Measurements from ENCODE around the gene ADD1. TPM values are rescaled to one million over a fixed set of nuclear protein-coding genes. Genes with fewer than 3 reads are reported as not detected.

ADD1 gene
- total RNA-seq, 1 donor from 2014 or later: 276 TPM

DNA sequence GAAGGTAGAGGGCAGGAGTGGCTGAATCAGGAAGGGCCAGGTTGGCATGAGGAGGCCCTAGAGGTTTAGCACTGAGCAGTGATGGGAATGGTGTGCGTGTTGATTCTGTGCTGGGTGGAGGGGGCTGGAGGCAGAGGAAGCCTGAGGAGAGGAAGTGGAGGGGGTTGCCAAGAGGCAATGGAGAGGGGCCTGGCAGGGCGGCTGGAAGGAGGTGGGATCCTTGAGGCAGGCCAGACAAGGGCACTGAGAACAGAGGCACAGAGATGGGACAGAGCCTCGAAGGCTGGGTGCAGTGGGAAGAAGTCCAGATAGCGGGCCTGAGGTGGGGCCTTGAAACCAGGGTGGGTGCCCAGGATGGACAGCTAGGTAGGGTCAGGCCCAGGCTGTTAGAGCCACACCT lies 26.5 kb upstream of the ADD1 start:
- H3K9me3 Mint-ChIP-seq (ENCODE audit: unreplicated experiment): peaks cover 12% of the 10 kb centered on the region
- H3K4me3 Mint-ChIP-seq (ENCODE audit: unreplicated experiment): peak overlapping the region; percentile 72
- TF ChIP-seq, protein P1, sequence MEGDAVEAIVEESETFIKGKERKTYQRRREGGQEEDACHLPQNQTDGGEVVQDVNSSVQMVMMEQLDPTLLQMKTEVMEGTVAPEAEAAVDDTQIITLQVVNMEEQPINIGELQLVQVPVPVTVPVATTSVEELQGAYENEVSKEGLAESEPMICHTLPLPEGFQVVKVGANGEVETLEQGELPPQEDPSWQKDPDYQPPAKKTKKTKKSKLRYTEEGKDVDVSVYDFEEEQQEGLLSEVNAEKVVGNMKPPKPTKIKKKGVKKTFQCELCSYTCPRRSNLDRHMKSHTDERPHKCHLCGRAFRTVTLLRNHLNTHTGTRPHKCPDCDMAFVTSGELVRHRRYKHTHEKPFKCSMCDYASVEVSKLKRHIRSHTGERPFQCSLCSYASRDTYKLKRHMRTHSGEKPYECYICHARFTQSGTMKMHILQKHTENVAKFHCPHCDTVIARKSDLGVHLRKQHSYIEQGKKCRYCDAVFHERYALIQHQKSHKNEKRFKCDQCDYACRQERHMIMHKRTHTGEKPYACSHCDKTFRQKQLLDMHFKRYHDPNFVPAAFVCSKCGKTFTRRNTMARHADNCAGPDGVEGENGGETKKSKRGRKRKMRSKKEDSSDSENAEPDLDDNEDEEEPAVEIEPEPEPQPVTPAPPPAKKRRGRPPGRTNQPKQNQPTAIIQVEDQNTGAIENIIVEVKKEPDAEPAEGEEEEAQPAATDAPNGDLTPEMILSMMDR (IDR thresholded peaks at IDR 0.05; ENCODE audit: partially characterized antibody, unreplicated experiment): no peak
- peak overlapping the region; percentile 84 for H3K27ac Mint-ChIP-seq (ENCODE audit: unreplicated experiment)
- no peak for DNase-seq
- H3K36me3 Mint-ChIP-seq (ENCODE audit: unreplicated experiment): peaks cover 7% of the 10 kb centered on the region
- H3K27me3 Mint-ChIP-seq (ENCODE audit: unreplicated experiment): peaks cover 13% of the 10 kb centered on the region
- no peaks in the 10 kb centered on the region for H3K4me1 Mint-ChIP-seq (ENCODE audit: low read depth, unreplicated experiment)

DNA sequence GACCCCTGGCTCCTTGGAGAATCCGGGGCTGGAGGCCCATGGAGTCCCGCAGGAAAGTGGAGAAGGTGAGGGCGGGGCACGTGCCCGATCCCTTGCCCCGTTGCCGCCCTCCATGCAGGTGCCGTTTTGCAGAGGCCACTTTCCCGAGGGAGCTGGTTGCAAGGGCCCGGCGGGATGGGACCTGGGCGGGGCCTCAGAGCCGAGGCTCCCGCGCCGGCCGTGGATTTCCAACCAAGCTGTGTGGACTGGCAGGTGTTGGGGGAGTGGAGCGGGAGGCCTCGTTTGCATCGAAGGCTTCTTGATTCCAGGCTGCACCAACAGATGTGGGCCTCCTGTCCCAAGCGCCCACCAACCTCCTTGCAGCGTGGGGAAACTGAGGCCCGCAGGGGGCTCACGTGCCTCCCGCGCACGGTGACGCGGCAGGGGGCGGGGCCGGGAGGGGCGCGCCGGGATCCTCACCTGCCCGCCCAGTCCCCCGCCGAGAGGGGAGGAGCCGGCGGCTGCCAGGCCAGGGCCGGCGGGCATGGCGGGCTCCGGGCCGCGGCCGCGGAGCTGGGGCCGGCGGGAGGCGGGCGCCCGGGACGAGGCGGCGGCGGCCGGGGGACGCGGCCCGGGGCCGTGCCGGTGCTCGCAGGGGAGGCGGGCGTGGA lies 25.8 kb upstream of the ADD1 start:
- peak; percentile 56 for DNase-seq
- Mint-ChIP-seq H3K27ac (ENCODE audit: unreplicated experiment) (no peak overlapping the region), H3K9me3 (ENCODE audit: unreplicated experiment) (peaks cover 12% of the 10 kb centered on the region)

DNA sequence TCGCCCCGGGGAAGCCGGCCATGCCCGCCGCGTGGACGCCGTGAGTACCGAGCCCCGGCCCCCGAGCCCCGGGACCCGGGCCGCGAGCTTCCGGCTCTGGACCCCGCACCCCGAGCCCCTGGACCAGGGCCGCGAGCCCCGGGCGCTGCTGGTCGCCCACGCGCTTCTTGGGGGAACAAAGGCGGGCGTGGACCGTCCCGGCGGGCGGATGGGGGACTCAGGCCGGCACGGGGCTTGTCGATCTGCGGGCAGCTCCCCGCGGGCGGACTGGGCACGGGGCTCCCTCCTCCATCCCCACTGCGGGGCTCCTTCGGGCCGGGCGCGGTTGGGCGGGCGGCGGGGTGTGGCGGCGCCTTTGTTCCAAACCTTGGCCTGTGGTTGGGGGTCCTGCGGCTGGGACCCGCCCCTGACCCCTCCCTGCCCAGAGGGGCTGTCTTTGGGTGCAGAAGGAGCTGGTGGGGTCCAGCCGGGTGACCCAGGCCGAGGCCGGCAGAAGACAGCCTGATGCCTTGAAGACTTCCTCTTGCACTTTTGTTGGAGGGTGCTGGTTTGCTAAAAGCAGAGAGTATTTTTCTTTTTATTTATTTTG lies 25.2 kb upstream of the ADD1 start:
- TF ChIP-seq, protein P1 (IDR thresholded peaks at IDR 0.05; ENCODE audit: partially characterized antibody, unreplicated experiment): no peak
- Mint-ChIP-seq H3K9me3 (ENCODE audit: unreplicated experiment) (peaks cover 12% of the 10 kb centered on the region), H3K27ac (ENCODE audit: unreplicated experiment) (no peak overlapping the region), H3K4me1 (ENCODE audit: low read depth, unreplicated experiment) (no peaks in the 10 kb centered on the region), H3K4me3 (ENCODE audit: unreplicated experiment) (peak overlapping the region; percentile 86), H3K36me3 (ENCODE audit: unreplicated experiment) (peaks cover 7% of the 10 kb centered on the region), H3K27me3 (ENCODE audit: unreplicated experiment) (peaks cover 13% of the 10 kb centered on the region)
- peak; percentile 78 for DNase-seq

More for the DNA sequence above, 25.8 kb upstream of the ADD1 start:
- Mint-ChIP-seq H3K27me3 (ENCODE audit: unreplicated experiment) (peaks cover 13% of the 10 kb centered on the region), H3K4me1 (ENCODE audit: low read depth, unreplicated experiment) (no peaks in the 10 kb centered on the region), H3K4me3 (ENCODE audit: unreplicated experiment) (peak overlapping the region; percentile 72), H3K36me3 (ENCODE audit: unreplicated experiment) (peaks cover 7% of the 10 kb centered on the region)
- TF ChIP-seq, protein P1 (IDR thresholded peaks at IDR 0.05; ENCODE audit: partially characterized antibody, unreplicated experiment): no peak

DNA sequence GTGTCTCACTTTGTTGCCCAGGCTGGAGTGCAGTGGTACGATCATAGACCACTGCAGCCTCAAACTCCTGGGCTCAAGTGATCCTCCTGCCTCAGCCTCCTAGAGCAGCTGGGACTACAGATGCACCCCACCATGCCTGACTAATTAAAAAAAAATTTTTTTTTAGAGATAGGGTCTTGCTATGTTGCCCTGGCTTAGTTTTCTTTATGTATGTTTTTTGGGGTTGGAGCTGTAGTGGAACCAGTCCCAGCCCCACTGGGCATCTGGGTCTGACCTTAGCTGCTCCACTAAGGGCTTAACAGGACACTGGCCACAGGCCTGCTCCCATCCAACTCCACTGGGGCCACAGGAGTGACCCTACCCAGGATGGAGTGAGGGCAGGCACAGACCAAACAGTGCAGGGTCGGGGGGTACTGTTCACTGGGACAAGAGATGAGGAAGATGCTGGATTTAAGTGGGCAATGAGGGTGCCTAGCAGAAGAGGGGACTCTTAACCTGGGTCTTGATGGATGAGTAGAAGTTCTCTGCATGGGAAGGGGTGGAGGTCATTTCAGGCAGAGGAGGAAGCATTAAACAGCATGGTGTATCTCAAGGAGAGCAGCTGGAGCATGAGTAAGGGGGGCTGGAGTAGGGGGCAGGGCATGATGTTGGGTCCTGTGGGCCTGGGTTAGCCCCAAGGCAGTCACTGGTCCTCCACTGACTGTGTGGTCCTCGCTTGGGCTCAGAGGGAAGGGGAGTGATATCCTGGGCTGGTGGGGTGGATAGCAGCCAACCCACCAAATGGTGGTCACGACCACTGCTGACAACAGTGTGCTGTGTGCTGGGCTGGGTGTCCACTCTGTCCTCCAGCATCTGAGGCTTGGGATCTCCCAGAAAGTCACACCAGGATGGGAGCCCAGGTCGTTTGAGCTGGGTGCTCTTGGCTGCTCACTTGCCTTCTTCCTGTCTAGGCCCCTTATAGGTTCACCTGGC lies 24.1 kb upstream of the ADD1 start:
- DNase-seq: no peak
- H3K27ac Mint-ChIP-seq (ENCODE audit: unreplicated experiment): no peak overlapping the region
- peaks cover 12% of the 10 kb centered on the region for H3K9me3 Mint-ChIP-seq (ENCODE audit: unreplicated experiment)
- peaks cover 13% of the 10 kb centered on the region for H3K27me3 Mint-ChIP-seq (ENCODE audit: unreplicated experiment)
- peak overlapping the region; percentile 86 for H3K4me3 Mint-ChIP-seq (ENCODE audit: unreplicated experiment)
- no peaks in the 10 kb centered on the region for H3K4me1 Mint-ChIP-seq (ENCODE audit: low read depth, unreplicated experiment)
- peaks cover 7% of the 10 kb centered on the region for H3K36me3 Mint-ChIP-seq (ENCODE audit: unreplicated experiment)
- TF ChIP-seq, protein P1 (IDR thresholded peaks at IDR 0.05; ENCODE audit: partially characterized antibody, unreplicated experiment): no peak
